Liver (tissue), 3 donors: ENCODE measurements around the gene PAX7.

Experiments used
- EGR1 ChIP-seq, 2 donors: IDR thresholded peaks; 2 replicates each; pipeline ENCODE4 v1.6.1; 2016 to 2018; ENCODE audit warnings: antibody characterized with exemption in 2 of 2, low read depth in 2 of 2
- GABPA ChIP-seq, 2 donors: IDR thresholded peaks in 1 of 2; conservative IDR thresholded peaks in 1 of 2; 2 replicates each; pipeline ENCODE4 v1.6.1; 2016; ENCODE audit warnings: antibody characterized with exemption in 2 of 2, mild to moderate bottlenecking in 1 of 2, moderate library complexity in 1 of 2
- HNF4G ChIP-seq: IDR thresholded peaks from 2 replicates; pipeline ENCODE4 v1.6.1; 2016; ENCODE audit warnings: antibody characterized with exemption
- JUND ChIP-seq, 2 donors: IDR thresholded peaks; 2 replicates each; pipeline ENCODE4 v1.6.1; 2016; ENCODE audit warnings: antibody characterized with exemption in 2 of 2
- NR2F2 ChIP-seq: IDR thresholded peaks from 2 replicates; pipeline ENCODE4 v1.6.1; 2016; ENCODE audit warnings: antibody characterized with exemption
- RAD21 ChIP-seq, 2 donors: IDR thresholded peaks; 2 replicates each; pipeline ENCODE4 v1.6.1; 2016; ENCODE audit warnings: antibody characterized with exemption in 2 of 2, mild to moderate bottlenecking in 2 of 2
- RXRA ChIP-seq, 2 donors: IDR thresholded peaks; 2 replicates each; pipeline ENCODE4 v1.6.1; 2017 to 2018; ENCODE audit warnings: antibody characterized with exemption in 2 of 2, mild to moderate bottlenecking in 1 of 2
- SP1 ChIP-seq: IDR thresholded peaks from 2 replicates; pipeline ENCODE4 v1.6.1; 2018; ENCODE audit warnings: antibody characterized with exemption, mild to moderate bottlenecking
- TAF1 ChIP-seq: conservative IDR thresholded peaks from 2 replicates; pipeline ENCODE4 v1.6.1; 2016; ENCODE audit warnings: antibody characterized with exemption, mild to moderate bottlenecking
- TF ChIP-seq, protein P1 (sequence below): fragments of 150-350 bp; IDR thresholded peaks from 2 replicates; pipeline ENCODE4 v1.5.1; 2017; ENCODE audit warnings: improper control_type of control experiment, low read depth, low read length; ENCODE audit not compliant: missing input control
- TF ChIP-seq, protein P2 (sequence below): IDR thresholded peaks from 2 replicates; pipeline ENCODE4 v1.6.1; 2016; ENCODE audit warnings: antibody characterized with exemption, mild to moderate bottlenecking
- TF ChIP-seq, protein P3 (sequence below): IDR thresholded peaks from 2 replicates; pipeline ENCODE4 v1.6.1; 2016; ENCODE audit warnings: antibody characterized with exemption
- TF ChIP-seq, protein P4 (sequence below): IDR thresholded peaks from 2 replicates; pipeline ENCODE4 v1.6.1; 2016; ENCODE audit warnings: antibody characterized with exemption
- TF ChIP-seq, protein P5 (sequence below): IDR thresholded peaks from 2 replicates; pipeline ENCODE4 v1.6.1; 2016; ENCODE audit warnings: antibody characterized with exemption
- donor health status: healthy.
- donor health status: healthy.

GRCh38 chr1:18668046-18668445, 37.4 kb downstream of the PAX7 start:
- TF ChIP-seq, protein P1, sequence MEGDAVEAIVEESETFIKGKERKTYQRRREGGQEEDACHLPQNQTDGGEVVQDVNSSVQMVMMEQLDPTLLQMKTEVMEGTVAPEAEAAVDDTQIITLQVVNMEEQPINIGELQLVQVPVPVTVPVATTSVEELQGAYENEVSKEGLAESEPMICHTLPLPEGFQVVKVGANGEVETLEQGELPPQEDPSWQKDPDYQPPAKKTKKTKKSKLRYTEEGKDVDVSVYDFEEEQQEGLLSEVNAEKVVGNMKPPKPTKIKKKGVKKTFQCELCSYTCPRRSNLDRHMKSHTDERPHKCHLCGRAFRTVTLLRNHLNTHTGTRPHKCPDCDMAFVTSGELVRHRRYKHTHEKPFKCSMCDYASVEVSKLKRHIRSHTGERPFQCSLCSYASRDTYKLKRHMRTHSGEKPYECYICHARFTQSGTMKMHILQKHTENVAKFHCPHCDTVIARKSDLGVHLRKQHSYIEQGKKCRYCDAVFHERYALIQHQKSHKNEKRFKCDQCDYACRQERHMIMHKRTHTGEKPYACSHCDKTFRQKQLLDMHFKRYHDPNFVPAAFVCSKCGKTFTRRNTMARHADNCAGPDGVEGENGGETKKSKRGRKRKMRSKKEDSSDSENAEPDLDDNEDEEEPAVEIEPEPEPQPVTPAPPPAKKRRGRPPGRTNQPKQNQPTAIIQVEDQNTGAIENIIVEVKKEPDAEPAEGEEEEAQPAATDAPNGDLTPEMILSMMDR: no peak
- TF ChIP-seq SP1: no peak
- TF ChIP-seq, protein P2, sequence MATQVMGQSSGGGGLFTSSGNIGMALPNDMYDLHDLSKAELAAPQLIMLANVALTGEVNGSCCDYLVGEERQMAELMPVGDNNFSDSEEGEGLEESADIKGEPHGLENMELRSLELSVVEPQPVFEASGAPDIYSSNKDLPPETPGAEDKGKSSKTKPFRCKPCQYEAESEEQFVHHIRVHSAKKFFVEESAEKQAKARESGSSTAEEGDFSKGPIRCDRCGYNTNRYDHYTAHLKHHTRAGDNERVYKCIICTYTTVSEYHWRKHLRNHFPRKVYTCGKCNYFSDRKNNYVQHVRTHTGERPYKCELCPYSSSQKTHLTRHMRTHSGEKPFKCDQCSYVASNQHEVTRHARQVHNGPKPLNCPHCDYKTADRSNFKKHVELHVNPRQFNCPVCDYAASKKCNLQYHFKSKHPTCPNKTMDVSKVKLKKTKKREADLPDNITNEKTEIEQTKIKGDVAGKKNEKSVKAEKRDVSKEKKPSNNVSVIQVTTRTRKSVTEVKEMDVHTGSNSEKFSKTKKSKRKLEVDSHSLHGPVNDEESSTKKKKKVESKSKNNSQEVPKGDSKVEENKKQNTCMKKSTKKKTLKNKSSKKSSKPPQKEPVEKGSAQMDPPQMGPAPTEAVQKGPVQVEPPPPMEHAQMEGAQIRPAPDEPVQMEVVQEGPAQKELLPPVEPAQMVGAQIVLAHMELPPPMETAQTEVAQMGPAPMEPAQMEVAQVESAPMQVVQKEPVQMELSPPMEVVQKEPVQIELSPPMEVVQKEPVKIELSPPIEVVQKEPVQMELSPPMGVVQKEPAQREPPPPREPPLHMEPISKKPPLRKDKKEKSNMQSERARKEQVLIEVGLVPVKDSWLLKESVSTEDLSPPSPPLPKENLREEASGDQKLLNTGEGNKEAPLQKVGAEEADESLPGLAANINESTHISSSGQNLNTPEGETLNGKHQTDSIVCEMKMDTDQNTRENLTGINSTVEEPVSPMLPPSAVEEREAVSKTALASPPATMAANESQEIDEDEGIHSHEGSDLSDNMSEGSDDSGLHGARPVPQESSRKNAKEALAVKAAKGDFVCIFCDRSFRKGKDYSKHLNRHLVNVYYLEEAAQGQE: no peak
- no peak for TF ChIP-seq TAF1
- TF ChIP-seq, protein P3, sequence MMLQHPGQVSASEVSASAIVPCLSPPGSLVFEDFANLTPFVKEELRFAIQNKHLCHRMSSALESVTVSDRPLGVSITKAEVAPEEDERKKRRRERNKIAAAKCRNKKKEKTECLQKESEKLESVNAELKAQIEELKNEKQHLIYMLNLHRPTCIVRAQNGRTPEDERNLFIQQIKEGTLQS: no peak
- TF ChIP-seq HNF4G: no peak
- TF ChIP-seq, protein P4, sequence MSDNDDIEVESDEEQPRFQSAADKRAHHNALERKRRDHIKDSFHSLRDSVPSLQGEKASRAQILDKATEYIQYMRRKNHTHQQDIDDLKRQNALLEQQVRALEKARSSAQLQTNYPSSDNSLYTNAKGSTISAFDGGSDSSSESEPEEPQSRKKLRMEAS: no peak
- TF ChIP-seq EGR1 (IDR thresholded peaks at IDR 0.05; ENCODE audit: low read depth in 2 of 2): no peak
- no peak for TF ChIP-seq GABPA (IDR thresholded peaks at IDR 0.05 in 1 of 2, conservative IDR thresholded peaks at IDR 0.05 in 1 of 2)
- TF ChIP-seq, protein P5, sequence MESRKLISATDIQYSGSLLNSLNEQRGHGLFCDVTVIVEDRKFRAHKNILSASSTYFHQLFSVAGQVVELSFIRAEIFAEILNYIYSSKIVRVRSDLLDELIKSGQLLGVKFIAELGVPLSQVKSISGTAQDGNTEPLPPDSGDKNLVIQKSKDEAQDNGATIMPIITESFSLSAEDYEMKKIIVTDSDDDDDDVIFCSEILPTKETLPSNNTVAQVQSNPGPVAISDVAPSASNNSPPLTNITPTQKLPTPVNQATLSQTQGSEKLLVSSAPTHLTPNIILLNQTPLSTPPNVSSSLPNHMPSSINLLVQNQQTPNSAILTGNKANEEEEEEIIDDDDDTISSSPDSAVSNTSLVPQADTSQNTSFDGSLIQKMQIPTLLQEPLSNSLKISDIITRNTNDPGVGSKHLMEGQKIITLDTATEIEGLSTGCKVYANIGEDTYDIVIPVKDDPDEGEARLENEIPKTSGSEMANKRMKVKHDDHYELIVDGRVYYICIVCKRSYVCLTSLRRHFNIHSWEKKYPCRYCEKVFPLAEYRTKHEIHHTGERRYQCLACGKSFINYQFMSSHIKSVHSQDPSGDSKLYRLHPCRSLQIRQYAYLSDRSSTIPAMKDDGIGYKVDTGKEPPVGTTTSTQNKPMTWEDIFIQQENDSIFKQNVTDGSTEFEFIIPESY: no peak
- TF ChIP-seq RXRA (IDR thresholded peaks at IDR 0.05): no peak
- TF ChIP-seq RAD21 (IDR thresholded peaks at IDR 0.05): no peak
- no peak for TF ChIP-seq JUND (IDR thresholded peaks at IDR 0.05)
- TF ChIP-seq NR2F2: no peak
